ENCODE results near the gene UROC1.

Gene UROC1

DNA sequence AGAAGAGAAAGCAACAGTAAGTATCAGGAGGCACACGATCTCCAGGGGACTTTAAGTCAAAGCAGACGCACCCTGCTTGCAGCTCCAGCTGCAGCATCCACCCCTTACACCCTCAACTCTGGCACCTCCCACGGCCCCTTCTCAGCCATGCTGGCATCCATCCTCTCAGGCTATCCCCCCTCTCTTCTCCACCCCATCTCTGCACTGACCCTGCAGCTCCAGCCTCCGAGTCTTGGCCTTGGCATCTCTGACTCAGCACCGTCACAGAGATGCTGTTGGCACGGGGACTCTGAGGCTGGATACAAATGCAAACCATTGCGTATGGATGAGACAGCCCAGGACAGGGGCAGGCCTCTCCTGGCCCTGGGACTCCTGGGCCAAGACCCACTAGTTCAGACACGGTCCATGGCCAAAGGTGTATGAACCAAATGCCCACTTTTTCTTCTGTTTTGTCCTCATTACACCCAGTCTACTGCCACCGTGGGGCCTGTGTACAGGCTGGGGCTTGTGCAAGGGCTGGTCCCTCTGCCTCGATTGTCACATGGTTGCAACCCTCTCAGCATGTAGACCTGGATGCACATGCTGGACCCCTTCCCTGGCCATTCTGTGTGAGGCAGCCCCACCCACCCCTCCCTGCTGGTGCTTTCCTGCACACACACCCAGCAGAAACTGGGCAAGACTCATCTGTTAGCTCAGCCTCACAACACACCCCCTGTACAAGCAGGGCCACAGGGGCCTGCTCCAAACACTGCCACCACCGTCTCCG lies 23.2 kb downstream of the UROC1 start:
- no peak for FAIRE-seq

DNA sequence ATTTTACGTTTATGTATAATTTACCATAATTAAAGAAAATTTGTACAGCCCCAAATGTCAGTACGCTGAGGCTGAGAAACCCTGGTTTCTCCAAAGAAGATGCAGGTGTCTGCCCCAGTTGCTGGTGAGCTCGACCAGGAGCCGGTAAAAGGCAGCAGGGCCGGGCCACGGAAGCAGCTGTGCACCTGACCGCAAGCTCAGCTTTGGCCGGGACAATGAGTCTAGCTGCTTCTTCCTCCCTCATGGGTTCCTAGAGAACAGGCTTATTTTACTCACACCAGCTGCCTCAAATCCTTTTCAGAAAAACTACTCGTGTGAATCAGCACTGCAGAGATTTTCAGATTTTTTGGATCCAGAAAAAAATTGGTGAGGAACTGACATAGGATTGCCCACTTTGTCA lies 23.8 kb downstream of the UROC1 start:
- no peak for FAIRE-seq

DNA sequence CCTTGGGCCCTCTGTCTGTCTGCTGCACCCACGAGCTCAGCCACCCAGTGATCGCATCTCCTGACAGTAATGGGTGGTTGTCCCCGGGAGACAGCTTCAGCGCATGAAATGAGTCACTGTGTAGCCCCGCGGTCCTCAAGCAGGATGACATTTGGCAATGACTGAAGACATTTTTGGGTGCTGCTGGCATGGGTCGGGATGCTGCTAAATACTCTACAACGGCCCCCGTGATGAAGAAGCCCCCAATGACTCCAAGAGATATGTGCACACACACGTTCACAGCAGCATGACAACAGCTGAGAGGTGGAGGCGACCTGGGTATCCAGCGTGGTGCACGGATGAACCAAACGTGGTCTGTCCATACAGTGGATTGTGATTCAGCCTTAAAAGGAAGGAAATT lies 24.5 kb downstream of the UROC1 start:
- no peak for FAIRE-seq

DNA sequence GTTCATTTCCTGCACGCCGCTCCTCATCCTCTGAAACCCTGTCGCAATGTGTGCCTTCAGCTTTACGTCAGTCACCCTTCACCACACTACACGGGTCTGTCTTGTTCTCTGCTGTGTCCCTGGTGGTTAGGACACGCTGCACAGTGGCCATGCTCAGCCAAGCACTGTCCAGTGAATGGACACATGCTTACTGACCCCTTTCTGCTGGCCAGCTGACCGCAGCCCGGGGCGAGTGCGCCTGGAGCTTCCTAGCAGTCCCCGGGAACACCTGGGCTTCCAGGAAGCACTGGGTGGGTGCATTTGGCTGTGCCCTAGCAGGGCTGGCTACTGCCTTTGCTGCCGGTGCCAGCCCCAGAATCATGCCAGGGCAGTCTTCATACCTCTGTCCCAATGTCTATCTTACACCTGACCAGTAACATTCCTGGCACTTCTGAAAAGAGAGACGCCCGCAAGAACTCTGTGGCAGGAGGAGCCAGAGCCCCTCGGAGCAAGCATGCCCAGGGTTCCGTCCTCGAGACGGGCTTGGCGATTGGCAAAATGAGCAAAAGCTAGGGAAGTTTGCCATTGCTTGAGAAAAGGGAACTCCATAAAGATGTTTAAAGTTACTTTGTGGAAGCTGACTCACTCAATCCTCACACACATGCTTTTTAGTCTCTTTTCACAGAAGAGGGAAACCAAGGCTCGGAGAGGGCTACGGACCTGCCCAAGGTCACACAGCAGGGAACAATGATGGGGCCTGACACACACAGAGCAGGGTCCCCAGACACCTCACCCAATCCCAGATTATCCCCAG lies 26.2 kb downstream of the UROC1 start:
- FAIRE-seq: no peak

DNA sequence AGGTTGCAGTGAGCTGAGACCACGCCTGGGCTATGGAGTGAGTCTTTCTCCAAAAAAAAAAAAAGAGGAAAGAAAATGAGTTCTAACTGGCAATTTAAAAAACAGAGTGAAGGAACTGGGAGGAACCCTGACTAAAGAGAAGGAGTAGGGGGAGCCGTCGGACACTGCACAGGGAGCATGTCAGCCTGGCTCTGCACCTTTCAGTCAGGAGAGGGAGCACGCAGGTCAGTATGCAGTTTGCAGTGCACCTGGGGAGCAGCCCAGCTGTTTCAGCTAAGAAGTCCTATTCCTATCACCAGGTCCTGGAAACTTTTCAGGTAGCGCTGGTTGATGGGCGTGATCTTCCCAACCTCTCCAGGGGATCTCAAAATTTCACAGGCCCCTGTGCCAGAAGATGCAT lies 27.0 kb downstream of the UROC1 start:
- no peak for FAIRE-seq

DNA sequence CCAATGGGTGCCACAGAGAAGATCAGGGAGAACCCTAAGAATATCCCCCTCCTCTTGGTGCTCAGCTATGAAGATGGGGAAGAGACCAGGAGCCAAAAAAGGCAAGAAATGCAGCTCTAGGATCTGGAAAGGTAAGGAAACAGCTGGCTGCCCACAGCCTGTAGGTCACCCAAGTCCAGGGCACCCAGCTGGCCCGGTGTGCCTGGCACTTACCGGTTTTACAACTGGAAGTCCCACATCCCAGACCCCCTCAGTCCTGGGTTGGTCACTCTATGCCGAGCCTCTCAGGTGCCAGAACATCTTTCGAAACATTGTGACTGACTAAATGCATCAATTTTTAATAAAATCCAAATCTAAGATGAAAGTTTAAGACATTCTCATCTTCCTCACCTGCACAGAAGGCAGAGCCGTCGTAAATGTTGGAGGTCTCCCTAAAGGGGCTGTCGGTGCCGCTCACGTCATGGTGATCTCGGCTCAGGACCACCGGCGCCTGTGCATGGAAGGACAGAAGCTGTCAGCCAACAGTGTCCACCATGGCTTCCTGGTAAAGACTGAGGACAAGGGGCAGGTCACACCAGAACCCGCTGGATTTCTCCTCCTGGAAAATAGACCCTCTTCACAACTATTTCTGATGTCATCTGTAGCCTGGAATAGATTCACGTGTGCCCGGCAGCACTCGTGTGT lies 28.5 kb downstream of the UROC1 start:
- FAIRE-seq: no peak

DNA sequence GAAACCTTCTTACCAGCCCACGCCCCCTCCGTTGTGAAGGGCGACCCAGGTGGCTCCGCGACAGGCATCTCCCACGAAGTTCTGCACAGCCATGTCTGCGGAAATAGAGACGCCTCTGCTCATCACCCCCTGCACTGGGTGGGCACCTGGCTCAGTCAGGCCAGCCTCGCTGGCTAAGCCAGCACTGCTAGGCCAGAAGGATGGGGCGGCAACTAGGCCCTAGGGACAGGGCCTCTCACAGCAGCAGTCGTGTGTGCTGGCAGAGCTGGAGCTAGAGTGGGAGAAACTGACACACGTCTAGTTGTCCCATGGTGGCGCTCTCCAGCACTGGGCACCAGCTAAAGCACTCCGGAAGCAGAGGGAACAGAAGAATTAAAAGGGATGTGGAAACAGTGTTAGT lies 29.4 kb downstream of the UROC1 start:
- no peak for FAIRE-seq

DNA sequence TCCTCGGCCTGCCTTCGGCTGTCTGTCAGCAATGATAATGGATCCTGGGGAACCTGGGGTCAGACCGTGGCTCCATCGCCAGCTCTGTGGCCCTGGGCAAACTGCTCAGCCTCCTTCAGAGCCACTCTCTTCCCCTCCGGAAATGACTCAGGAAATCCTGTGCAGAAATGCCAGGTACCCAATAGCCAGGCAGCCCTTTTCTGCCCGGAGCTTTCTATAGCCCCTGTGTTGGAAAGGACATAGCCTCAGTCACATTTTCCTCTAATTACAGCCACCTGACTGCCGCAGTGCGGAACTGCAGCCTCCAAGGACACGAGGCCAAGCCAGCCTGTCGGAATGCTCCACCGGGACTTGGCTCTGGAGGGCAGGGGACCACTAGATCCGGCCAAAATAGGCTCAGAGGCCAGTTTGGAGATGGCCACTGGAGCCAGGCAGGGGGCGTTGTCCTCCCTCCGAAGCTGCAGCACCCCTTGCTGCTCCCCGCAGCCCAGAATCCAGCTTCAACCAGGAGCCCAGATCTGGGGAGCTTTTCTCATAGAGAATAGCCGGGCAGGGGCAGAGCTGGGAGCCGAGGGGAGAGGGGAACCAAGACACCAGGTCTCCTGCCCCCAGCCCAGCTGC lies 30.3 kb downstream of the UROC1 start:
- FAIRE-seq: no peak

DNA sequence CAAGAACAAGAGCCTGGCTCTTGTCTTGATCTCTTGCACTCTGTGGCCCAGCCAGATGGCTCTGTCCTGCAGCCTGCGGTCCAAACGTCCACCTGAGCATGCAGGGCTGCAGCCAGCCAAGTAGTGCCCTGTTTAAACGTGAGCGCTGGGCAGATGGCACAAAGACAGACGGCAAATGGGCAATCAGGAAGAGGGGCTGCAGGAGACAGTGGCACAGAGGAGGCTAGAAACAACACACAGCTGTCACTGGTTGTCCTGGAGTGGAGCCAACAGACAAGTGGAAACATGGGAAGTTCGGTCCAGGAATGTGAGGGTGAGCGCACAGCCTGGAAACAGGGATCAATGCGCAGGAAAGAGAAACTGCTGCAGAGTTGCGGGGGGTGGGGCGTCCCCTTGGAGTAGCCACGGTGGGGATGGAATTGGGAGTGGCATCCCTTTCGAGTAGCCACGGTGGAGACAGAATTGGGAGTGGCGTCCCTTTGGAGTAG lies 31.2 kb downstream of the UROC1 start:
- no peak for FAIRE-seq

DNA sequence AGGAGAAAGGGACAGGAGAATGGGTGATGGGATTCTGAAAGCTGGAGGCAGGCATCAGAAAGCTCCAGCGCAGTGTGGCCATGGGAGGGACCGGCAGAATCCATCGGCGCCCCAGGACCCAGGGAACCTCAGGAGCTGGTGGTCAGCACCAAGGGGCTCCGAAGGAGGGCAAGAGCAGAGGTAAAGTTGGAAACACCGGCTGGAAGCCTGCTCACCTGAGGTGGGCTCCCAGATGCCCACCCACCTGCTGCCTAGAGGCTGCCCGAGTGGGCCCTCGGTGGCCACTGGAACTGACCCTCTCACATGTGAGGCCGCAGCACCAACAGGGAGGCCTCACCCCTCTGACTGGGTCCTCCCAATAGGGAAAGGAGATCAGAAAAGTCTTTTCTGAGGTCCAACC lies 31.6 kb downstream of the UROC1 start:
- FAIRE-seq: no peak

DNA sequence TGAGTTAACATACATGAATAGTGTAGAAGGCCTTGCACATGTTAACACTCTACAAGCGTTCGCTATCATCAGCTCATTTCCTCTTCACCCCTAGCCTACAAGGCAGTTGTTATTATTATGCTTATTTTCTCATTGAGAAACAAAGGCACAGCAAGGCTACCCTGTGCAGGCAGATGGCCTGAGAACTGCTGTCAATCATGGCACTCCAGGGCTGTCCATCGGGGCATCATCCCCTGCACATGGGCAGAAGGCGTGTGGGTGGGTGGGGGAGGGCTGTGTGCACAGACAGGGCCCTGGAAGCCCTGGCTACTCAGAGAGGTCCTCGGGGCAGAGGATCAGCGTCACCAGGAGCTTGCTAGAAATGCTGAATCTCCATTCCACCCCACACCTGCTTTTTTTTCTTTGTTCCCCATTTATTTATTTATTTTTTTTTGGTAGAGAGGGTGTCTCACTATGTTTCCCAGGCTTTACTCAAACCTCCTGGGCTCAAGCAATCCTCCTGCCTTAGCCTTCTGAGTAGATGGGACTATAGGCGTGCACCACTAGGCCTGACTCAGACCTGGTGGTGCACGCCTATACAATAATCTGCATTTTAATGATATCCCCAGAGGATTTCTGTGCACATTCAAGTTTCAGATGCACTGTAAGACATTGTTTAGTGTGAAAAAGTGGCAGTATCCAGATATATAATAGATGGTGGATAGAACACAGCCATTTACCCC lies 32.2 kb downstream of the UROC1 start:
- FAIRE-seq: no peak

DNA sequence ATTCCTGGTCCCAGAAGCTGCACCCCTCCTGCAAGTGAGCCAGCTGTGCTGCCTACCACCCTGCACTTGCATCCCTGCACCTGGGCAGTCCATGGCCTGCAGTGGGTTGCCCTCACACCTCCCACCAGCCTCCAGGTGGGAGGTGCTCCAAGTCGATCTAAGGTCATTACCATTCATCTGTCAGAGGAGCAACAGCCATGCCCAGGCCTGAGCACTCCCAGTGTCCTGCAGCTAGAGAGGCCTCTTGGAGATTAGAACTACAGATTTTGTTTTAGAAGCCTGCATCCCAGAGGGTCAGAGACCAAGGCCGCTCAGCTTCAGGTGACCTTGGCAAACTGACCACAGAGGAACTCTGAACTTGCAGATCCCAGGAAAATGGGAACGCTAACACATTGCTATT lies 32.9 kb downstream of the UROC1 start:
- FAIRE-seq: no peak

DNA sequence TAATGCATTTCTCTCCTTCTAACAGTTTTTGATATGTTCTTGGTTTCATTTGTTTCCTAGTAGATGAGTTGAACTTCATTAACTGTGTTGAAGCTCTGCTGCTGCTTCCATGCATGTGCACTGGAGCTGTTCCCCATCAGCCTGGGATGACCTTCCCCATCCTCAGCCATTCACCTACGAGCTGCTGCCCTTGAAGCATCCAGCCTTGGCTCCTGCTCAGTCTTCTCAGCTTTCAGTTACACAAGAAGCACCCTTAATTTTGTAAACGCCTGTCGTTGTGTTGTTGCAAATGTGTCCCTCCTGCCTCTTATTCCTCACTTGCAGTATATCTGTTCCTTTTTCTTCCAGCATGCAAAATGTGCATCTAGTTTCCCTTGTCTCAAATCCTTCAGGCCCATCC lies 33.4 kb downstream of the UROC1 start:
- no peak for FAIRE-seq

DNA sequence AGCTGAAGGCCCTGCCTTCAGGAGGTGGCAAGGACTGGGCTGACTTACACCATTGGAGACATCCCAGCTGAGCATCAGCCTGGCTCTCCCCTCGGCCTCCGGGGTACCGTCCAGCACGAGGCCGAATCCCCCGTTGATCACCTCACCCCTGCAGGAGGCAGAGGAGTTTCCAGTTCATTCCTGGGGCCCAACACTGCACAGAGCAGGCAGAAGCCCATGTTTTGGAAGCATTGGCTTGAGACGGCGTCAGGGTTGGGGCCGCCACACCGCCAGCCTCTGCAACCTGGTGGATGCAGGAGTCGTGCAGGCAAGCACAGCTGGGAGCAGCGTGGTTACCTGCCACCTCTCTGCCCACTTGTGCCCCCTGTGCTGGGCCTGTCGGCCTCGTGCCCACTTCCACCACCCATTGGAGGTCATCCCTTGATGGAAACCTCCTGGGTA lies 34.2 kb downstream of the UROC1 start:
- FAIRE-seq: no peak

DNA sequence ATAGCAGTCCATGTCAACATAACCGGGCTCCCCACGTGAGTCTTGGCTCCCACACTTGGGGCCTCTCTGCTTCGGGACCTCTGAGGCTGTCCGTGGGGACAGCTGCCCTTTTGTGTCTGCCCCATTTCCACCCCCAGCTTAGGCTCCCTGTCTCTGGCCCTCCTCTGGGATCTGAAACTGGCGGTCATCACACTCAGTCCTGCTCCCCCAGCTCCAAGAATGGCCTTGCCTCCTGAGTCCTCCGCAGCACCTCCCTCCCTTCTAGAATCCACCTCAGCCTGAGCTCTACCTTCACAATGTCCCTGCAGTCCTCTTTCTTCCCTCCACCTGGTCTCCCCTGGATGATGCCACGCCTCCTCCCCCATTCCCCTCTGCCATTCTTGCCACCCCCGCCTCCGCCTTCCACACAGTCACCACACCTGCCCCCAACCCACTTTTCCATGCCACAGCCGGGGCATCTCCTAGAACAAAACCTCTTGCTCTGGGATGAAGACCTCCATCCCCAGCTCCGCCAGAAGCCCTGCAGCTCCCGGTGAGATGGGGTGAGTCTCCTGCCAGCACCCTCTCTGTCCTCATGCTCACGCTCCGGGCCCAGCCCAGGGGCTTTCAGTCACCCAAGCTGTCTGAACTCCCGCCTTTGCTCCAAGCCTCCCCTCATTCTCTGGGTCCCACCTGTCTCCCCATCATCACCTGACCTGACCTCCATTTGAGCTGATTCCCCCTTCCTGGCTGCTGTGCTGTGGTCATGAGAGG lies 34.9 kb downstream of the UROC1 start:
- FAIRE-seq: no peak

DNA sequence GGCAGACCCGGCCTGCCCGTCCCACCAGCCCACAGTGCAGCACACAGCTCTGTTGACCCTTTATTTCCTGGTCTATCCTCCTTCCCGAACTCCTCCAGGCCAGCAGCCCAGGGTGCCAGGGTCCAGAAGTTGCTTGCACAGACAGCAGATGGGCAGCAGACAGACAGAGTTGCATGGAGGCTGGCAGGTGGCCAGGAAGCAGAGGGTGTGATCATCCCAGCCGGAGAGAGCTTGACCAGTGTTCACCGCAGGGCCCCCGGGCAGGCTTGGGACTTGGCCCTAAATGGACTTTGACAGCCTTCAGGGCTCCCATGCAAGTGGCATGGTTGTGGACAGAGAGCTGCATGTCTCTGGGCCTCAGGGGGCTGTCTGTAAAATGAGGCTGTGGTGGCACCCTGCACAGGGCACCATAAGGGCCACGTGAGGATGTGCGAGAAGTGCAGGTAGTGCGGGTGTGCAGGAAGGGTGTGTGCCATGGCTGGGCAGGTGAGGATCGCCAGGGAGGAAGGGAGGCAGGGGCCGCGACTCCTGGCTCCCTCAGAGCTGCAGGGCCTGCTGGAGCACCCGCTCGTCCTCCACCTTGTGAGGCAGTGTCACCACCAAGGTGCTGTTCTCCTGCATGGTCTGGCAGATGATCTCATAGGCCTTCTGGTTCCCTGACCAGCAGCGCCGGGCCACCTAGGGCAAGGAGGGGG lies 35.6 kb downstream of the UROC1 start:
- no peak for FAIRE-seq

DNA sequence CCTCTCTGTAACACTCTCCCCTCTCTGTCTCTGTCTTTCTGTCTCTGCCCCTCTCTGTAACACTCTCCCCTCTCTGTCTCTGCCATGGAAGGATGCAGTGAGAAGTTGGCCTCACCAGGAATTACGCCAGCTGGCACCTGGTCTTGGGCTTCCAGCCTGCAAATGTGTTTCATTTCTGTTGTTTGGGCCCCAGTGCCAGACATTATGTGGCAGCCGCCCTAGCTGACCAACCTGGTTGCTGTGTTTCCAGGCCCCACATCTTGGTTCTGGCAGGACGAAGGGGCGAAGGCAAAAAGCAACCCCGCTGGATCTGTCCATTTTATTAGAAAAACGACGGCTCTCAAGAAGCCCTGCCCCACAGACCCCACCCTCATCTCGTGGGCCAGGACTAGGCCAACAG lies 36.7 kb downstream of the UROC1 start:
- FAIRE-seq: no peak

DNA sequence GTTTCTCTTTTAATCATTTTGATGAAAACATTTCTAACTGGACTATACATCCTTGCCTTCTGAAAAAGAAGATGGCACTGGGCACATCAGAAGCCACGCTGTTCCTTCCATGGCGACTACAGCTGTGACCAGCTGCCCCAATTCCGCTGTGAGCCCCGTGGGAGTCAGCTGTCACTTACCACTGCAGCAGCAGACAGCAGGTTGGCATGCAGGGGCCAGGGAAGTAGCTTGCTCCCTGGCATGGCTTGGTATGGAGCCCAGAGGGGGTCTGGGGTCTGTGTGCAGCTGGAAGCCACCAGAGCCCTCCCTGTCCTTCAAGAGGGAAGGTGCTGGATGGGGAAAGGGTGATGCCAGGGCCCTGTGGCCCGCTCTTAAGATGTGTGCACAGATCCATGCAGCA lies 37.4 kb downstream of the UROC1 start:
- FAIRE-seq: no peak

DNA sequence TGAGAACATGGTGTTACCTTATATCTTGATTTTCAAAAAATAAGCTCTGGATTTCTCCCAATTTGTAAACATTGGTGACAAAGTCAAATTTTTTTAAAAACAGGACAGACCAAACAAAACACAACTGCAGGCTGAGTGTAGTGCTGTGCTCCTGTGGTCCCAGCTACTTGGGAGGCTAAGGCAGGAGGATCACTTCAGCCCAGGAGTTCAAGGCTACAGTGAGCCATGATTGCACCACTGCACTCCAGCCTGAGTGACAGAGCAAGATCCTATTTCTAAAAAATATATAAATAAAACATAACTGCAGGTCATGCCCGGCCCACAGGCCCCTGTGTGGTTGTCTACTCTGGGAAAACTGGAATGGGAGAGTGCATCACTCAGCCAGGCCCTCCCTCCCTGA lies 37.9 kb downstream of the UROC1 start:
- no peak for FAIRE-seq

DNA sequence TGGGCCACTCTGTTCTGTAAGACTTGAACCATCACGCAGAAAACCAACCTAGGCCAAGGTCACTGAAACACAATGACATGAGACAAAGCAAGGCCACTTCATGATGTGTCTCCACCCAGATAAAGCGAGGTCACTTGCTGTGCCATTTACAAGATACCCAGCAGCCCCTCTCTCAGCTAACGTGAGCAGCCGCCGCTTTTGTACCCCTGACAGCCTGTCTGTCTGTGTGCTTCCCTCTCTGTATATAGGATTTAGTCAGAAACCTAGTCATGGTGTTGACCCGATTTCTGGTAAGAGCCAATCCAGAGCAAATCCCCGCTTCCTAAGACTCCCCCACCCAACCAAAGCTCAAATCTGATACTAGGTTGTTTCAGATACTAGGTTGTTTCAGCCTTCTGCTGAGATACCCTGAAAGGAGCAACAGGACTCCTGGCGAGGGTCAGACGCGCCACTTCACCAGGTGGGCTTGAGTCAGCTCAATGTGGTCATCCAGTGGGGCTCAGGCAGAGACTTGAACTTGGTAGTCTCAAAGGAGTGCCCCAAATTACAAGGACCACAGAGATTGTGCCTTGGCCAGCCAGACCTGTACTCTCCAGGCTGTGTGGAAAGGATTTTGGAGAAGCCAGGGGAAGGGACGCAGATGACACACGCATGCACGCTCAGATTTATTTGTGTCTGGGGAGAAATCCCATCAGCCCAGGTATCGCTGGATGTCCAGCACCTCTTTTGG lies 38.8 kb downstream of the UROC1 start:
- FAIRE-seq: no peak

DNA sequence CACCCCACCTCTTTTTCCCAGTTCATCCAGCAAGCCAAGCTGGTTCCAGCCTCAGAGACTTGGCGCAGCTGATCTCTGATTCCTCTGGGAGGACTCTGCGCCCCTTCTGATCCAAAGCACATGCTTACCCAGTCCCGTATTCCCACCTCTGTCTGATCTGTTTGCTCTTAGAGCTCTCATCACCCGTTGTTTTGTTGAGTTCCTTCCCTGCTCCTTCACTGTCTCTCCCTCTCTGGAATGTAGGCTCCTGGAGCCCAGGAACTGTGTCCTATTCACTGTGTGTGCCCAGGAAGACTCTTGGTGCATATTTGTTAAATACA lies 40.6 kb downstream of the UROC1 start:
- FAIRE-seq: no peak
